GM19023 (cell line): ENCODE results near the gene FRG1.
"Not testable (repeated sequence)": the region's sequence is repeated elsewhere in the genome, so short reads cannot be mapped to it uniquely, and the experiment has no call there.

Experiments used
- ATAC-seq: cut with Tn5 transposase; IDR thresholded peaks from one replicate; pipeline ENCODE4 v1.9.1; 2021; ENCODE audit warnings: mild to moderate bottlenecking, moderate library complexity; ENCODE audit not compliant: unreplicated experiment

FRG1 gene

DNA sequence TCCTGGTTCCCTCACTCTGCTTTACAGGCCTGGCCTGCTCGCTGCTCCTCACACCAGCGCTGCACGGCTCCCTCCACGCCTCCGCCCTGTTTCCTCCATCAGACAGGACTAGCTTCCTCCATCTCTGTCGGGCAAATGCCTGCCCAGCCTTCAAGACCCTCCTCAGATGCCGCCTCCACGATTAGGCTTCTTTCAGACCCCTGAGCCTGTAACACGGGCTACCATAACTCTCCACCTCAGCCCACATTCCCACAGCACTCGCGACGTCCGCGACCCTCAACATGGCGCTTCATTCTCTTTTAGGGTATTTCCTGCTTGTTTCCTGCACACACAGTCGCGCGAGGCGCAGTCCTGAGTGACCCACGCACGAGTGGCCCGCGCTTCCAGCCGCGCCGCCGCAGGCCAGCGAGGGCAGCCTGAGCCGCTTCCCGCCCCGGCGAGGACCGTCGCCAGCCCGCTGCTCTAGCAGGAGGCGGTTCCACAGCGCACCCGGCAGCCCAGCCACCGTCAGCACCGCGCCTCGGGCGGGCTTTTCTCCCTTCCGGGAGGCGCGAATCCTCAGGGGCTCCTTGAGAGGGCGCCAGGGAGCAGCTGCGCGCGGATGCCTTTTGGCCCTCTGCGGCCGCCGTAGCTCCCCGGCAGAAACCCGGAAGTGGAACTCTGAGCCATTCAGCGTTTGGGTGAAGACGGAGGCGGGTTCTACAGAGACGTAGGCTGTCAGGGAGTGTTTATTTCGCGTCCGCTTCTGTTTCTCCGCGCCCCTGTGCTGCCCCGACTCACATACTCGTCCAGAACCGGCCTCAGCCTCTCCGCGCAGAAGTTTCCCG lies at the start of gene FRG1:
TSS of gene FRG1 (plus strand) at position 695 of the 827 bp plus-strand sequence. CDS start 138 bp downstream, outside the sequence.
- peak; percentile 100 for ATAC-seq

DNA sequence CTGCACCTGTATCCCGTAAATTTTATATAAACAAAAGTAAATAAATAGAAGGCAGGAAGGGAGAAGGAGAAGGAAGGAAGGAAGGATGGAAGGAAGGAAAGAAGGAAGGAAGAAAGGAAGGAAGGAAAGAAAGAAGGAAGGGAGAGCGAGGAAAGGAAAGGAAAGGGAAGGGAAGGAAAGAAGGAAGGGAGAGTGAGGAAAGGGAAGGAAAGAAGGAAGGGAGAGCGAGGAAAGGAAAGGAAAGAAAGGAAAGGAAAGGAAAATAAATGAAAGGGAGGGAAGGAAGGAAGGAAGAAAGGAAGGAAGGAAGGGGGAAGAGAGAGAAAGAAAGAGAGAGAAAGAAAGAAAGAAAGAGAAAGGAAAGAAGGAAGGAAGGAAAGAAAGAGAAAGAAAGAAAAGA lies 43.0 kb upstream of the FRG1 start:
- no peak for ATAC-seq

DNA sequence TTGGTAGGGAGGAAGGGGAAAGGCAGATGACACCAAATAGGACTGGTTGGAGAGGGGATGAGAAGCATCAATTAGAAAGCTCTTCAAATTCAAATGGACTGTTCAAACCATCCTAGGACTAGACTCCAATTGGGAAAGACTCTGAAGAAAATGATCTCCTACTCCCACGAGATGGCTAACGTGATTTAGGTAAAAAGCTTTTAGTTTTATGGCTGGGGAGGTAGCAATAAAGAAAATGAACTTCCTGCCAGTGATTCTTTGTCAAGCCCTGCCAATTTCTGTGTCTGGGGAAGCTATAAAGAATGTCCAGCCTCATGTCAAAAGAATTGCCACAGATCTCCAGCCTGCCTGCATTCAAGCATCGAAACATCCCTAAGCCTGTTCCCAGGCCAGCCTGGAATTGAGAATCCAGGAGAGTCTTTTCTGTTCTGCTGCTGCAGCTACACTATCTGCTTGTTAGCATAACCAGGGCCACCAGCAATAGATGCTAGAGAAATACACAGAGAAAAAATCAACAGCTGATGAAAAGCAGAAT lies 41.1 kb upstream of the FRG1 start:
- not testable (repeated sequence) for ATAC-seq

DNA sequence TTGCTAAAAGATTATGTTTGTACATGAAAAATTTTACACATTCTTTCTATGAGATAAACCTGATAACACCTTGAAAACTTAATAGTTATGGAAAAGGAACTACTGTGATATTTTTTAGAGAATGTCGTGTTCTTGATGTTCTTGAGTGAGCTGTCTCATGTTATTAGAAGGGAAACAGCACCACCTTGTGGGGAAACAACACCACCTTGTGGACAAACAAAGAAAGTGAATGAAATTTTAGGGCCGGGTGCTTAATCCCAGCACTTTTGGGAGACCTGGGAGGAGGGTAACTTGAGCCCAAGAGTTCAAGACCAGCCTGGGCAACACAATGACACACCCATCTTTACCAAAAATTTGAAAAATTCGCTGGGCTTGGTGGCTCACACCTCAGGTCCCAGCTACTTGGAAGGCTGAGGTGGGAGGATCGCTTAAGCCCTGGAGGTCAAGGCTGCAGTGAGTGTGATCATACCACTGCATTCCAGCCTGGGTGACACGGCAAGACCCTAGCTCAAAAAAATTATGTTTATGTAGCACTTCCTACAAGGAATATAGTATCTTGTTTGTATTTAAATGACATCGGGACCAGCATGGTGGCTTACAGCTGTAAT lies 36.1 kb upstream of the FRG1 start:
- not testable (repeated sequence) for ATAC-seq

DNA sequence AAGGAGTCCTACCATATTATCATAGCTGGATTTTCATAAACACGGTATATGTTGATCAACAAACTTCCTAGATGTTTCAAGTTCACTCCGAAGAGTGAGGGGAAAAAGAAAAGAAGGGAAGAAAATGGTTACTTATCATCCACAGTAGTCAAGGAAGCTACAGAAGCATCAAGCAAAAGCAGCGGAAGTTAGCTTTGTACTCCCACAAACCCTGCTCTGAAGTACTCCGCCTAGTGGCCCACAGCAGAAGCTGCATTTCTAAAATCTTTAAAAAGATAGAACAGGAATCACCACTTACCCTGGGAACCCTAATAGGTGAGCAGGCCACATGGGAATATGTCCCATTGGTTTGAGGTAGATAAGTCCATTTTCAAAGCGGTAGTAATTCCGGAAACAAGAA lies 28.5 kb upstream of the FRG1 start:
- ATAC-seq: no peak

DNA sequence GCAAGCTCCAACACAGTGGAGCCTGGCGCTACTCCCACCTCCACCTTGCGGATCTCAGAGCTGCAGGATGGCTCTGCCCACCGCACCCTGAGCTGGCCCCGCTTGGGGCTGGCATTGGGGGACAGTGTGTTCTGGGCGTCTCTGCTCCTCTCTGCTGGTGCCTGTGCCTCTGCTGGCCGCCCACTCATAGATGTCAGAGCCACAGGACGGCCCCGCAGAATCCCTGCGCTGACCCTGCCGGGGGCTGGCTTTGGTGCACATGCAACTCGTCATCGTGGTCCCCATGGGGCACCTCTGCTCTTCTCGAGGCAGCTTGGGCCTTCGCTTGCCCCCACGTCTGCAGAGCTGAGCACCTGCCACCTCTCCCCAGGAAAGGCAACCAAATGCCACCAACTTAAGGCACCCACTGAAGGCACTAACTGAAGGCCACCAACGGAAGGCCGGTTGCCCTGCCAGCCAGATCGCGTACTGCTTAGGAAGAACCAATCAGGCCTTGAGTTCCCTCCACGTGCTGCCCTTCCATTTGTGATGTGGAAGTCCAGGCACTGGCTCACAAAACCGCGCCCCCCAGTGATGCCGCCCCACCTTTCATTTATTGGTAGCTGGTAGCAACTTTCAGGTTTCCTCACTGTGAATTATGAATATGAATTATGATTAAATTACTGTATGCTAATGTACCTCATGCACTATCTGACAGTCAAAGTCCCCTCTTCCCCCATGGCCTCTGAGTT lies 23.3 kb upstream of the FRG1 start:
- no peak for ATAC-seq

DNA sequence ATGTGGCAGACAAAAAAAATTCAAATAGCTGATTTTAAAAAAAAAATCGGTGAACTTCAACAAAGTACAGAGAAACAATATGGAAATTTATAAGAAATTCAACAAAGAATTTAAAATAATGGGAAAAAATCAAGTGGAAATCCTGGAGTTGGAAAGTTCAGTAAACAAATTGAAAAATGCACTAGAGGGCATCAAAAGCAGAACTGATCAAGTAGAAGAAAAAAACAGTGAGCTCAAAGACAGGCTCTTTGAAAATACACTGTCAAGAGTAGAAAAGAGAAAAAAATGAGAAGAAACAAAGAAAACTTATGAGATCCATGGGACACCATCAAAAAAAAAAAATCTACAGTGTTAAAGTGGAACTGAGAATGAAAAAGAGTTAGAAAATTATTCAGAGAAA lies 19.6 kb upstream of the FRG1 start:
- ATAC-seq: no peak

DNA sequence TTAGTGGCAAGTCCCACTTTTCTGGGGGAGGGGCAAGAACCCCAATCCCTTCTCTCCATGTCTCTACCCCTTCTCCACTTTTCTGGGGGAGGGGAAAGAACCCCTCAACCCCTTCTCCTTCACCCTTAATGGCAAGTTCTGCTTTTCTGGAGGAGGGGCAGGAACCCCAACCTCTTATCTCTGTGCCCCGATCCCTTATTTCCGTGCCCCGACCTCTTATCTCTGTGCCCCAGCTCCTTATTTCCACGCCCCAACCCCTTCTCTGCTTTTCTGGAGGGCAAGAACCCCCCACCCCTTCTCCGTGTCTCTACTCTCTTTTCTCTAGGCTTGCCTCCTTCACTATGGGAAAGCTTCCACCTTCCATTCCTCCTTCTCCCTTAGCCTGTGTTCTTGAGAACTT lies 13.9 kb upstream of the FRG1 start:
- ATAC-seq: not testable (repeated sequence)

DNA sequence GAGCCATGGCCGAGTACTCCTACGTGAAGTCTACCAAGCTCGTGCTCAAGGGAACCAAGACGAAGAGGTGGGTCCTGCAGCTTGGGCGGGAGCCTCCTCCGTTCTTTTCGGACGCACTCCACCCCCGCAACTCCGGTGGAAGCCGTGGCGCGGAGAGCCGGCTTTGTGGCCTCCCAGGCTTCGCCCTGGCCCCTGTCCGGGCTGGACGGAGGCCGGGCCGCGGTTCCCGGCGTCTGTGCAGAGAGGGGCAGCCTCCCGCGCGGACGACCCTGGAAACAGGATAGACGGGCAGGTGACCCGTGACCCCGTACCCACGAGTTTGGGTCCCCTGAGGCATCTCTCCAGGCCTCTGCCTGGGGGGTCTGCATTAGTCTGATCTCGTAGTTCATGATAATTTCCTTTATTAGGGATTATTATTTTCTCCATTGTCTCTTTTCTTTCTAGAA lies 356 bp downstream of the FRG1 start:
- no peak for ATAC-seq

DNA sequence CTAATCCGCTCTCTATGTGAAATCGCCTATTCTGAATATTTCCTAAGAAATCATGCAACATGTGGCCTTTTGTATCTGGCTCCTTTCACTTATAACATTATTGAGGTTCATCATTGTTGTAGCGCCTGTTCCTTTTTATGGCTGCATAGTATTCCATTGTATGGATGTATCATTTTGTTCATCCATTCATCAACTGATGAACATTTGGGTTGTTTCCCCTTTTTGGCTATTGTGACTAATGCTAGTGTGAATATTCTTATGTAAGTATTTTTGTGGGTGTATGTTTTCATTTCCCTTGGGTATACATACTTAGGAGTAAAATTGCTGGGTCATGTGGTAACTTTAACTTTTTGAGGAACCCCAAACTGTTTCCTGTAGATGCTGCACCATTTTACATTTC lies 1.7 kb downstream of the FRG1 start:
- ATAC-seq: not testable (repeated sequence)

DNA sequence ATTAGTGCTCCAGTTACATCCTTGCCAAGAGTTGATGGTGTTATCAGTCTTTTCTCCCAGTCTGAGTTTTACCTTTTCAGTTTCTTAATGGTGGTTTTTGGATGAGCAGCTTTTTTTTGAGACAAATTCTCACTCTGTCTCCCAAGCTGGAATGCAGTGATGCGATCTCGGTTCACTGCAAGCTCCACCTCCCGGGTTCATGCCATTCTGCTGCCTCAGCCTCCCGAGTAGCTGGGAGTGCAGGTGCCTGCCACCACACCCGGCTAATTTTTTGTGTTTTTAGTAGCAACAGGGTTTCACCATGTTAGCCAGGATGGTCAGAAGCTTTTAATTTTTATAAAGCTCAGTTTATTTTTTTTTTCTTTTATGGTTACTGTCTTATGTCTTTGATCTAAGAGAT lies 3.4 kb downstream of the FRG1 start:
- not testable (repeated sequence) for ATAC-seq

DNA sequence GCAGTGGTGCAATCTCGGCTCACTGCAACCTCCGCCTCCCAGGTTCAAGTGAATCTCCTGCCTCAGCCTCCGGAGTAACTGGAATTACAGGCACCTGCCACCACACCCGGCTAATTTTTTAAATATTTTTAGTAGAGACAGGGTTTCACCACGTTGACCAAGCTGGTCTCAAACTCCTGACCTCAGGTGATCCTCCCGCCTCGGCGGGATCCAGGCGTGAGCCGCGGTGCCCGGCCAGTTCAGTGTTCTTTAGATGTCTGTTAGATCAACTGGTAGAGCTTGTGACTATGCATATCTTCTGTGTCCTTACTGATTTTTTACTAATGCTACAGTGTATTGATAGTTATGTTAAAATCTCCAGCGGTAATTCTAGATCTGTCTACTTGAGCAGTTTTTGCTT lies 6.2 kb downstream of the FRG1 start:
- not testable (repeated sequence) for ATAC-seq

DNA sequence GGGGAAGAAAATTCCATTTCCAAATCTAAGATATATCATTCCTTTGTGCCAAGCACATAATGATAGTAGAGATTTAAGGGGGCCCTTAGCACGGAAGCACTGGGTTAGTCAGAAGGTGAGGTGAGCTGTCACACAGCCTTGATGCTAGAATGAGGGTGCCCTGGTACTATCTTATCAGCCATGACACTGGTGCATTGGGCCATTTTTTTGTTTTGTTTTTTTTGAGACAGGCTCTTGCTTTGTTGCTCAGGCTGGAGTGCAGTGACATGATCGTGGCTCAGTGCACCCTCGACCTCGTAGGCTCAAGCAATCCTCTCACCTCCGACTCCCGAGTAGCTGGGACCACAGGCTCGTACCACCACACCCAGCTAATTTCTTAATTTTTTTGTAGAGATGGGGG lies 7.8 kb downstream of the FRG1 start:
- ATAC-seq: not testable (repeated sequence)

DNA sequence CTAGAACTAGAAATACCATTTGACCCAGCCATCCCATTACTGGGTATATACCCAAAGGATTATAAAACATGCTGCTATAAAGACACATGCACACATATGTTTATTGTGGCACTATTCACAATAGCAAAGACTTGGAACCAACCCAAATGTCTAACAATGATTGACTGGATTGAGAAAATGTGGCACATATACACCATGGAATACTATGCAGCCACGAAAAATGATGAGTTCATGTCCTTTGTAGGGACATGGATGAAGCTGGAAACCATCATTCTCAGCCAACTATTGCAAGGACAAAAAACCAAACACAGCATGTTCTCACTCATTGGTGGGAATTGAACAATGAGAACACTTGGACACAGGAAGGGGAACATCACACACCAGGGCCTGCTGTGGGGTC lies 28.6 kb downstream of the FRG1 start:
- ATAC-seq: not testable (repeated sequence)

DNA sequence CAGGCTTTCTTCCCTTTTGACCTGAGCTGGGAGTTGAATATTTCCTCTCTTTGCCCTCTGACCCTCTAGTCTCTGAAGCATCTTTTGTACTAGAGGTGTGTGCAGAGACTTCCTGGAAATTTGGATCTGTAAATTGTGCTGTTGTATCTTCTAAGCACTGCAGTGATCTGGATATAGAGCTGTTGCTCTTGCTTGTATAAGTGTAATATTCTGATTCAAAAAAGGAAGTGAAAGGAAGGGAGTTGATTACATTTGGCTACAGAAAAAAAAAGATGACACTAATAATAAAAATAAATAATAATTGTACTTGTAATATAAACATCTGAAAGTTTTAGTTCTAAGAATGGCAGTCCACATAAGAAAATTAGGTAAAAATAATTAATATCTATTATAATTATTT lies 33.0 kb downstream of the FRG1 start:
- ATAC-seq: no peak

DNA sequence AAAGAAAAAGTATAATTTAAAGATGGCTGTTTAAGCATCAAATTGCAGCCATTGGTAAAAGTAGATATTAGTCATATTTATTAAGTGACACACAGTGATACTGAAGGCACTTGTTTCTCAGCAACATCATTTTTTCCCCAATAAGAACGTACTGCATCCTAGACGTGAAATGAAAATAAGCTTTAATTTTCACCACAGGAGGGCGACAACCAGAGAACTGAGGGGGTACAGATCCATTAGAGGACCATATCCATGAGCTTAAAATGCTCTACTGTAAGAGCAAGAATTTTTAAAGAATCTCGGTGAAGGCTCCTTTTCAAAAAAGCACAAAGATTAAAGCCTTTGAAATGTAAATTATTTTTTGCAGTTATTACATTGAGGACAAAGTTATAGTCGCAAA lies 33.4 kb downstream of the FRG1 start:
- ATAC-seq: no peak

DNA sequence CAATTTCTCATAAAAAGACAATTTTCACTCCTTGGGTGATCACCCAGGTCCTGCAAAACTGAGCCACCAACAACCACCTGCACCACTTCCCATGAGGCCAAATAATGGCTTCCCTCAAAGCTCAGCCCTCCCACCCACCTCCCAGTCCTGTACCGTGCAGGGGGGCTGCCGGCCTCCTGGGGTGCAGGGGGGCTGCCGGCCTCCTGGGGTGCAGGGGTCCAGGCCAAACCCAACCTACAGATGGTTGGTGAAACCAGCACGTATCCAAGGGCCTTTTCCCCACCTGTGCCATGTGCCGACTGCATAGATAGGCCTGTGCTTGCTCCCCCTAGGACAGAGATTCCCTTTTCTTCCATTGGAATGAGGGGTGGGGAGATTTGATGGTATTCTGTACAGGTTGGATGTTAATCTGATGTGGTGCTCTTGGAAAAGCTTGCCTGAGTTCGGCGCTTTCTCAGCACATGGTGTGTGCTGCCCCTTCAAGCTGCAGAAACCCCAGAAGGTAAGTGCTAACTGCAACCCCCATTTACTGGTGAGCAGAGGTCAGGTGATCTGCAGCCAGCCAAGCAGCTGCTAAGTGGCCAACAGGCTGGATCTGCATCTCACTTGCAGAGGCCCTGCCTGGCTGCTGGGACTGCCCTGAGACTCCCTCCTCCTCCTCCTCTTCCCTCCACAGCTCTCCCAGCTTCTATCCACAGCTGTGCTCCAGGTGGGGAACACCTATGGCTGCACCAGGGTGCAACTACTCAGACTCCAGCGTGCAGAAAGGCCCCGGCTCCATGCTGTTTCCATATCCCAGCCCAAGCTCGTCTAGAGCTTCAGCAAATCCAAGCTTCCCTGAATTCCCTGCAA lies 38.8 kb downstream of the FRG1 start:
- ATAC-seq: no peak

DNA sequence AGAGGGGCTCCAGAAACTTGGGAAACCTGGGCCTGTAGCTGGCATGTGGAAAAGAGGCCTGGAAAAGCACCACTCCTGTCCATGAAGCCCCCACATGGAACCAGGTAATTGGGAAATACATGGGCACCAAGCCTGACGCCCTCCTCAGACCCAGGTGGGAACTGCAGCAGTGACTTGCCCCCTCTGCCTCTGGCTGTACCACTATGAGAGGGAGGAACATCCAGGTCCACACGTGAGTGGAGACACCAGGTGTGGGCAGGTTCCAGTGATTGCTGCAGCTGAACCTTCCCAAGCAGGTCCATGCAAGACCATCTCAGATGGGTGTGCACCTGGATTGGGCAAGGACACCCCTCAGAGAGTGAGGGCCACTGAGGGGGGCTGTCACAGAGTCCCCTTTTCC lies 39.6 kb downstream of the FRG1 start:
- ATAC-seq: not testable (repeated sequence)

DNA sequence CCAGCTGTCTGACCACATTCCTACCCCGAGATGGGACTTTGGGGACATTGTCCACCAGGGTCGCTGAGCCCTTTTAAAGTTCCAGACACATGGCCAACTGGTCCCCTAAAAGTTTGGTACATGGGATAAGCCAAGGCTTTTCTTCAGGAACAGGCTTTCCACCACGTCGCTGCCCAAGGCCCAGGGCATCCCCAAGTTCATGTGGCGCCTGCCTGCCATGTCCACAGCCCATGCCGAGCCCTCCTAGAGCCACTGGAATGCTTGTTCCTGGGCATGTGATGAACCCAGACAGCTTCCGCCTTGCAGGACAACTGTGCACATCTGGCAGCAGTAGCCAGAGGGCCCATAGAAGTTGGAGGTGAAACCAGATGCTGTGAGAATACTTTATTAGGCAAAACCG lies 41.3 kb downstream of the FRG1 start:
- ATAC-seq: no peak

DNA sequence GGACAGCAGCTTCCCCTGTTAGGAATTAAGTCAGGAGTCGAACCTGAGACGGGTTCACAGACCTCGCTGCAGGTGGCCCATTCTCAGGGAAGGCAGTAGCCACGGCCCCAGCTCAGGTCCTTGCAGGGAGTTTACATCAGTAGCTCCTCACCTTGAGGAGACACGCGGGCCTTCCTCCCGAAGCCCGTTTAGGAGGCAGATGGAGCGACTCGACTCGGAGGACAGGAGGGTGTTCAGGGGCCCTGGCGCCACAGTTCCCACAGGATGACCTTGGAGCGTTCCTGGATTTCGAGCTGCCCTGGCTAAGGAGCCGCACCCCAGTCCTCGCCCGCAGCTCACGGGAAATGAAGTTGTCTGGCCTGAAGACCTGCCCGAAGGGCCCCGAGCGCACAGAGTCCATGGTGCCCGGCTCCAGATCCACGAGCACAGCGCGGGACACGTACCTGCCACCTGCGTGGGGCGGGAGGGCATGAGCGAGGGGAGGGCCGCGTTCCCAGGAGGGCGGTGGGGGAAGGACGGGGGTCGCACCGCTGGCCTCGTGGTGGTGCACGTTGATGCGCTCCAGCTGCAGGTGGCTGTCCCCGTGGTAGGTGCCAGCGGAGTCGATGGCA lies 43.3 kb downstream of the FRG1 start:
- ATAC-seq: not testable (repeated sequence)
